OCI-LY3 (cell line): Measurements from ENCODE around the gene SPPL2B.
A peak's percentile ranks its signal among the peaks of the same experiment; 100 is the strongest.
"Not testable (repeated sequence)": the region's sequence is repeated elsewhere in the genome, so short reads cannot be mapped to it uniquely, and the experiment has no call there.

Experiments used
- H2AFZ ChIP-seq: fragments of 200-600, 300-600 bp; shearing (Covaris generic); 2 replicates; pipeline ENCODE4 v1.6.0; 2014; ENCODE audit warnings: antibody characterized with exemption, low read depth, low read length
- H3K27ac ChIP-seq: fragments of 200-600, 300-600 bp; sonication (generic); 2 replicates; pipeline ENCODE4 v1.5.1; 2014; ENCODE audit warnings: mild to moderate bottlenecking, low read length, moderate library complexity, mixed read lengths
- H3K27me3 ChIP-seq: fragments of 200-600, 300-600 bp; sonication (generic); 2 replicates; pipeline ENCODE4 v1.6.1; 2014; ENCODE audit warnings: low read depth, low read length, mixed read lengths
- H3K36me3 ChIP-seq: fragments of 200-600, 300-600 bp; sonication (generic); replicated peaks from 2 replicates; pipeline ENCODE3; 2014; ENCODE audit warnings: low read depth, low read length, mixed read lengths
- H3K4me1 ChIP-seq: fragments of 300-600, 200-600 bp; sonication (generic); 2 replicates; pipeline ENCODE4 v1.6.1; 2014; ENCODE audit warnings: low read length, mixed read lengths
- H3K4me2 ChIP-seq: fragments of 200-600, 300-600 bp; sonication (generic); 2 replicates; pipeline ENCODE4 v1.6.1; 2014; ENCODE audit warnings: low read length, mixed read lengths
- H3K4me3 ChIP-seq: fragments of 300-600, 200-600 bp; sonication (generic); 2 replicates; pipeline ENCODE4 v1.5.1; 2014; ENCODE audit warnings: antibody characterized with exemption, mild to moderate bottlenecking, low read length, moderate library complexity
- H3K79me2 ChIP-seq: fragments of 300-600, 200-600 bp; shearing (Covaris generic); 2 replicates; pipeline ENCODE4 v1.6.1; 2014; ENCODE audit warnings: mild to moderate bottlenecking, low read length, mixed read lengths
- H3K9ac ChIP-seq: fragments of 300-600, 200-600 bp; shearing (Covaris generic); 2 replicates; pipeline ENCODE4 v1.6.0; 2014; ENCODE audit warnings: mild to moderate bottlenecking, low read length, moderate library complexity
- H3K9me3 ChIP-seq: fragments of 200-600, 300-600 bp; shearing (Covaris generic); 2 replicates; pipeline ENCODE4 v1.6.1; 2014; ENCODE audit warnings: low read length, mixed read lengths; ENCODE audit not compliant: insufficient read depth
- H4K20me1 ChIP-seq: fragments of 200-600, 300-600 bp; sonication (generic); 2 replicates; pipeline ENCODE4 v1.6.1; 2016; ENCODE audit warnings: low read length, mixed read lengths; ENCODE audit not compliant: insufficient read depth
- CTCF ChIP-seq: fragments of 200-600, 300-600 bp; sonication (generic); IDR thresholded peaks from 2 replicates; pipeline ENCODE4 v1.5.1; 2014; ENCODE audit warnings: antibody characterized with exemption, low read length, low read depth
- EZH2phosphoT487 ChIP-seq: fragments of 200-600 bp; shearing (Covaris generic); IDR thresholded peaks from 2 replicates; pipeline ENCODE4 v1.6.1; 2018; ENCODE audit warnings: antibody characterized with exemption, mixed run types, low read depth

Gene SPPL2B

GRCh38 chr19:2391118-2391725 is 62.7 kb downstream of the SPPL2B start:
- Histone ChIP-seq H3K36me3 (no peaks in the 10 kb centered on the region), H4K20me1 (no peaks in the 10 kb centered on the region), H2AFZ (no peak overlapping the region), H3K4me3 (no peak overlapping the region), H3K27me3 (peaks cover 4% of the 10 kb centered on the region), H3K9ac (no peak overlapping the region), H3K79me2 (no peaks in the 10 kb centered on the region), H3K4me2 (peak overlapping the region; percentile 58), H3K9me3 (no peaks in the 10 kb centered on the region), H3K27ac (no peak overlapping the region), H3K4me1 (peaks cover 11% of the 10 kb centered on the region)
- TF ChIP-seq EZH2phosphoT487 (no peak), CTCF (peak; percentile 91)

- no peak for TF ChIP-seq EZH2phosphoT487
- TF ChIP-seq CTCF = no peak
- Histone ChIP-seq H3K79me2 (no peaks in the 10 kb centered on the region), H3K4me2 (no peak overlapping the region), H3K27ac (no peak overlapping the region), H3K9ac (no peak overlapping the region), H2AFZ (no peak overlapping the region), H3K9me3 (no peaks in the 10 kb centered on the region), H3K4me3 (no peak overlapping the region), H3K36me3 (no peaks in the 10 kb centered on the region), H3K27me3 (peaks cover 4% of the 10 kb centered on the region), H3K4me1 (peaks cover 11% of the 10 kb centered on the region), H4K20me1 (no peaks in the 10 kb centered on the region)
Measured at GRCh38 chr19:2392366-2392765, 63.9 kb downstream of the SPPL2B start.

GRCh38 chr19:2392899-2393298 is 64.4 kb downstream of the SPPL2B start:
- H3K9ac ChIP-seq, H3K27ac ChIP-seq, H4K20me1 ChIP-seq, H3K4me3 ChIP-seq, H2AFZ ChIP-seq, H3K79me2 ChIP-seq, H3K27me3 ChIP-seq, H3K4me2 ChIP-seq, H3K9me3 ChIP-seq, H3K36me3 ChIP-seq: not testable (repeated sequence)
- H3K4me1 ChIP-seq = peaks cover 11% of the 10 kb centered on the region

- peak overlapping the region; percentile 80 for H2AFZ ChIP-seq
- H3K9ac ChIP-seq = peak overlapping the region; percentile 50
- no peaks in the 10 kb centered on the region for H3K36me3 ChIP-seq
- peak overlapping the region; percentile 69 for H3K4me2 ChIP-seq
- no peaks in the 10 kb centered on the region for H4K20me1 ChIP-seq
- peaks cover 11% of the 10 kb centered on the region for H3K4me1 ChIP-seq
- TF ChIP-seq EZH2phosphoT487 (no peak), CTCF (no peak)
- H3K9me3 ChIP-seq = no peaks in the 10 kb centered on the region
- H3K4me3 ChIP-seq = peak overlapping the region; percentile 70
- no peaks in the 10 kb centered on the region for H3K79me2 ChIP-seq
- H3K27ac ChIP-seq = no peak overlapping the region
- no peaks in the 10 kb centered on the region; the same call in 1 of the 2 replicates for H3K27me3 ChIP-seq
Measured at GRCh38 chr19:2394054-2394441, 65.6 kb downstream of the SPPL2B start.
